Fibroblast of pulmonary artery (primary cell): ENCODE data around the gene PCDHB10.
A peak's percentile ranks its signal among the peaks of the same experiment; 100 is the strongest.
"Not testable (repeated sequence)": the region's sequence is repeated elsewhere in the genome, so short reads cannot be mapped to it uniquely, and the experiment has no call there.

ENCODE experiments used
- DNase-seq: peaks from one replicate; pipeline ENCODE4 v3.0.0-alpha.2; 2010; ENCODE audit warnings: low read depth
- H3K4me3 ChIP-seq: replicated peaks from 2 replicates; pipeline ENCODE4 v1.5.1; 2011; ENCODE audit warnings: low read depth, mild to moderate bottlenecking, control low read depth, low read length, moderate library complexity
- CTCF ChIP-seq: IDR thresholded peaks from 2 replicates; pipeline ENCODE4 v1.5.1; 2011; ENCODE audit warnings: mild to moderate bottlenecking, control low read depth, low read length, inconsistent platforms; ENCODE audit errors: missing control alignments

Gene PCDHB10

GRCh38 chr5:141172381-141173204 is 19.6 kb upstream of the PCDHB10 start, which contains the start of gene PCDHB7:
Gene PCDHB7 (plus strand): TSS chr5:141172644. CDS start chr5:141172836, 192 bp downstream.
- no peak within 1 kb of the TSS for H3K4me3 ChIP-seq
- peak; percentile 12 for DNase-seq
- TF ChIP-seq CTCF: peak; percentile 31

- DNase-seq: not testable (repeated sequence)
Observed at GRCh38 chr5:141174291-141175104, 17.7 kb upstream of the PCDHB10 start.

GRCh38 chr5:141175933-141176332 is 16.2 kb upstream of the PCDHB10 start:
- no peak for TF ChIP-seq CTCF
- no peak for DNase-seq
- H3K4me3 ChIP-seq: no peak overlapping the region

More at GRCh38 chr5:141174291-141175104, 17.7 kb upstream of the PCDHB10 start:
- H3K4me3 ChIP-seq: not testable (repeated sequence)

- H3K4me3 ChIP-seq, DNase-seq: not testable (repeated sequence)
Observed at GRCh38 chr5:141177577-141178191, 14.5 kb upstream of the PCDHB10 start, which contains the start of gene PCDHB8. Gene PCDHB8 (plus strand): TSS chr5:141177790. CDS start chr5:141178035, 245 bp downstream.

GRCh38 chr5:141179371-141179770 is 12.8 kb upstream of the PCDHB10 start:
- not testable (repeated sequence) for H3K4me3 ChIP-seq, DNase-seq

GRCh38 chr5:141179876-141180275 is 12.3 kb upstream of the PCDHB10 start:
- not testable (repeated sequence) for H3K4me3 ChIP-seq, DNase-seq

- H3K4me3 ChIP-seq: no peak overlapping the region
- DNase-seq: no peak
- TF ChIP-seq CTCF: no peak
Observed at GRCh38 chr5:141180313-141180712, 11.8 kb upstream of the PCDHB10 start.

GRCh38 chr5:141182248-141182647 is 9.9 kb upstream of the PCDHB10 start, which contains the start of gene PCDHB16:
Gene PCDHB16 (plus strand): TSS chr5:141182387. CDS start chr5:141182560, 173 bp downstream.
- peak; percentile 16 for DNase-seq
- H3K4me3 ChIP-seq: no peak within 1 kb of the TSS
- no peak for TF ChIP-seq CTCF

GRCh38 chr5:141184117-141184855 is 7.9 kb upstream of the PCDHB10 start:
- not testable (repeated sequence) for DNase-seq, H3K4me3 ChIP-seq
